Nephron (organoid): Measurements from ENCODE around the gene COX7A2L.

Experiments used
- H3K27ac Mint-ChIP-seq, 3 experiments: 2 replicates each; pipeline ENCODE4 v1.8.0; 2020; ENCODE audit warnings: mixed read lengths in 3 of 3, mild to moderate bottlenecking in 2 of 3, moderate library complexity in 1 of 3
- H3K27me3 Mint-ChIP-seq: 2 replicates; pipeline ENCODE4 v1.8.0; 2021; ENCODE audit warnings: low read depth, mild to moderate bottlenecking, moderate library complexity, mixed read lengths
- H3K36me3 Mint-ChIP-seq: 2 replicates; pipeline ENCODE4 v1.8.0; 2020; ENCODE audit warnings: low read depth, mixed read lengths
- H3K4me1 Mint-ChIP-seq: 2 replicates; pipeline ENCODE4 v1.8.0; 2020; ENCODE audit warnings: mixed read lengths
- H3K4me3 Mint-ChIP-seq, 3 experiments: 2 replicates each; pipeline ENCODE4 v1.8.0; 2020; ENCODE audit warnings: mild to moderate bottlenecking in 3 of 3, mixed read lengths in 3 of 3, moderate library complexity in 2 of 3
- H3K9me3 Mint-ChIP-seq: 2 replicates; pipeline ENCODE4 v1.8.0; 2020; ENCODE audit warnings: mixed read lengths
- CTCF ChIP-seq, 3 experiments: fragments of 200-600 bp; sonication (generic); IDR thresholded peaks; one replicate each; pipeline ENCODE4 v1.5.0; 2021; ENCODE audit warnings: antibody characterized with exemption in 3 of 3; ENCODE audit not compliant: unreplicated experiment in 3 of 3

Gene COX7A2L

GRCh38 chr2:42368817-42369531 lies 8.0 kb upstream of the COX7A2L start:
- no peaks in the 10 kb centered on the region for H3K36me3 Mint-ChIP-seq
- no peak for TF ChIP-seq CTCF (IDR thresholded peaks at IDR 0.05; ENCODE audit: unreplicated experiment in 3 of 3)
- H3K27me3 Mint-ChIP-seq: no peaks in the 10 kb centered on the region
- H3K9me3 Mint-ChIP-seq: no peaks in the 10 kb centered on the region
- peak overlapping the region; percentile 71 to 81 (median 80) for H3K27ac Mint-ChIP-seq
- H3K4me3 Mint-ChIP-seq: peak overlapping the region in 1 of 3 experiments; percentile 59
- peaks cover 15% of the 10 kb centered on the region for H3K4me1 Mint-ChIP-seq

GRCh38 chr2:42367835-42368234 lies 6.8 kb upstream of the COX7A2L start:
- Mint-ChIP-seq H3K27ac (peak overlapping the region; percentile 80 to 88 (median 87)), H3K27me3 (no peaks in the 10 kb centered on the region), H3K4me3 (peak overlapping the region; percentile 6 to 40 (median 22)), H3K9me3 (no peaks in the 10 kb centered on the region), H3K36me3 (no peaks in the 10 kb centered on the region), H3K4me1 (peaks cover 15% of the 10 kb centered on the region)
- TF ChIP-seq CTCF (IDR thresholded peaks at IDR 0.05; ENCODE audit: unreplicated experiment in 3 of 3): no peak

- TF ChIP-seq CTCF (IDR thresholded peaks at IDR 0.05; ENCODE audit: unreplicated experiment in 3 of 3): no peak
- peaks cover 4% of the 10 kb centered on the region for H3K27me3 Mint-ChIP-seq
- peaks cover 19% of the 10 kb centered on the region for H3K4me1 Mint-ChIP-seq
- no peak overlapping the region for H3K27ac Mint-ChIP-seq
- H3K4me3 Mint-ChIP-seq: no peak overlapping the region
- H3K9me3 Mint-ChIP-seq: no peaks in the 10 kb centered on the region
- H3K36me3 Mint-ChIP-seq: no peaks in the 10 kb centered on the region
These were observed 5.4 kb upstream of the COX7A2L start for GRCh38 chr2:42366411-42366810.

GRCh38 chr2:42364658-42365057 lies 3.6 kb upstream of the COX7A2L start:
- Mint-ChIP-seq H3K27ac (peak overlapping the region in 2 of 3 experiments; percentile 37 to 39), H3K4me3 (no peak overlapping the region), H3K27me3 (peaks cover 7% of the 10 kb centered on the region), H3K4me1 (peaks cover 30% of the 10 kb centered on the region), H3K9me3 (no peaks in the 10 kb centered on the region), H3K36me3 (no peaks in the 10 kb centered on the region)
- TF ChIP-seq CTCF (IDR thresholded peaks at IDR 0.05; ENCODE audit: unreplicated experiment in 3 of 3): no peak

- H3K27ac Mint-ChIP-seq: no peak overlapping the region
- TF ChIP-seq CTCF (IDR thresholded peaks at IDR 0.05; ENCODE audit: unreplicated experiment in 3 of 3): no peak
- no peaks in the 10 kb centered on the region for H3K36me3 Mint-ChIP-seq
- H3K4me1 Mint-ChIP-seq: peaks cover 37% of the 10 kb centered on the region
- no peak overlapping the region for H3K4me3 Mint-ChIP-seq
- H3K27me3 Mint-ChIP-seq: peaks cover 7% of the 10 kb centered on the region
- no peaks in the 10 kb centered on the region for H3K9me3 Mint-ChIP-seq
These were observed 2.4 kb upstream of the COX7A2L start for GRCh38 chr2:42363413-42363812.

GRCh38 chr2:42361728-42362283 lies 789 bp upstream of the COX7A2L start:
- peaks cover 7% of the 10 kb centered on the region for H3K27me3 Mint-ChIP-seq
- peaks cover 37% of the 10 kb centered on the region for H3K4me1 Mint-ChIP-seq
- no peaks in the 10 kb centered on the region for H3K36me3 Mint-ChIP-seq
- H3K4me3 Mint-ChIP-seq: peak overlapping the region; percentile 90 to 94 (median 92)
- no peaks in the 10 kb centered on the region for H3K9me3 Mint-ChIP-seq
- H3K27ac Mint-ChIP-seq: peak overlapping the region; percentile 100
- peak in 1 of 3 experiments; percentile 36 for TF ChIP-seq CTCF (IDR thresholded peaks at IDR 0.05; ENCODE audit: unreplicated experiment in 3 of 3)
